ENCODE measurements around the gene ADAM12.

DNA sequence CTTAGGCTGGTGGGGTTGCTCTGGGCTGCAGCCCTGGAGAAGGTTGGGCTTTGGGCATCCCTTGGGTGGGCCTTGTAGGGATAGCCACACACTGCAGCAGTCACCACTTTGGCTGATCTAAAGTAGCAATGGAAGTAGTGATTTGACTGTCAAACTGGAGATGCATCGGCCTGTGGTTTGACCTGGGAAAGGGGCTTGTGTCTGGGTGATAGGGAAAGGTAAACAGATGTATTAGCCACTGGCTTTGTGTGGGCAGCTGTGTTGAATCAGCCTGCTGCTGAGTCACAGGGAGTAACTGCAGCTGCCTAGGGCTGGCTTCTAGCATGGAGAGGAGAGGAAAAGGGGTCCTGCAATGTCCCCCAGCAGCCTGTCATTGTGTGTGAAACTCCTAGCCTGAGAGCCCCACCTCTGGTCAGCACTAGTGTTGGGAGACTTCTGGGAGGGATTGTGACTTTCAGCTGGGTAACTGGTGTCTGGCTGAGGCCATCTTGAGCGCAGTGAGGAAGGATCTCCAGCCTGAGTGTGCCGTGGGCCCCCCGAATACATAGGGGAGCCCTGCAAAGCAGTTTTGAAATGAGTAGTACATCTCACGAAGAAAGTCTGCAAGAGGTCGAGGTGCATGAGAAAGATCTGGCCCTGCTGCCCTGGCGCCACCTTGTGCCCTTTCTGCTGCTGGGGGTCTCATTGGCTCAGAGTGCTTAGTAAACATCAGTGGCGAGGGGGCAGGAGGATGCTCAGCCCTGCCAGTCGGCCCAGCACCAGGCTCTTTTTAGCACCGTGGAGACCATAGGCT is 374.6 kb downstream of the ADAM12 start:
- TF ChIP-seq TAF1 (IDR thresholded peaks at IDR 0.05; ENCODE audit: low read depth) (no peak), EZH2 (IDR thresholded peaks at IDR 0.05; ENCODE audit: borderline replicate concordance, insufficient read depth, low read length, poor library complexity, severe bottlenecking) (no peak), CTCF (IDR thresholded peaks at IDR 0.05; ENCODE audit: poor library complexity, severe bottlenecking) (no peak), POLR2AphosphoS5 (IDR thresholded peaks at IDR 0.05) (no peak), EP300 (conservative IDR thresholded peaks at IDR 0.05; ENCODE audit: poor library complexity, severe bottlenecking) (no peak)
- TF ChIP-seq, protein P1, sequence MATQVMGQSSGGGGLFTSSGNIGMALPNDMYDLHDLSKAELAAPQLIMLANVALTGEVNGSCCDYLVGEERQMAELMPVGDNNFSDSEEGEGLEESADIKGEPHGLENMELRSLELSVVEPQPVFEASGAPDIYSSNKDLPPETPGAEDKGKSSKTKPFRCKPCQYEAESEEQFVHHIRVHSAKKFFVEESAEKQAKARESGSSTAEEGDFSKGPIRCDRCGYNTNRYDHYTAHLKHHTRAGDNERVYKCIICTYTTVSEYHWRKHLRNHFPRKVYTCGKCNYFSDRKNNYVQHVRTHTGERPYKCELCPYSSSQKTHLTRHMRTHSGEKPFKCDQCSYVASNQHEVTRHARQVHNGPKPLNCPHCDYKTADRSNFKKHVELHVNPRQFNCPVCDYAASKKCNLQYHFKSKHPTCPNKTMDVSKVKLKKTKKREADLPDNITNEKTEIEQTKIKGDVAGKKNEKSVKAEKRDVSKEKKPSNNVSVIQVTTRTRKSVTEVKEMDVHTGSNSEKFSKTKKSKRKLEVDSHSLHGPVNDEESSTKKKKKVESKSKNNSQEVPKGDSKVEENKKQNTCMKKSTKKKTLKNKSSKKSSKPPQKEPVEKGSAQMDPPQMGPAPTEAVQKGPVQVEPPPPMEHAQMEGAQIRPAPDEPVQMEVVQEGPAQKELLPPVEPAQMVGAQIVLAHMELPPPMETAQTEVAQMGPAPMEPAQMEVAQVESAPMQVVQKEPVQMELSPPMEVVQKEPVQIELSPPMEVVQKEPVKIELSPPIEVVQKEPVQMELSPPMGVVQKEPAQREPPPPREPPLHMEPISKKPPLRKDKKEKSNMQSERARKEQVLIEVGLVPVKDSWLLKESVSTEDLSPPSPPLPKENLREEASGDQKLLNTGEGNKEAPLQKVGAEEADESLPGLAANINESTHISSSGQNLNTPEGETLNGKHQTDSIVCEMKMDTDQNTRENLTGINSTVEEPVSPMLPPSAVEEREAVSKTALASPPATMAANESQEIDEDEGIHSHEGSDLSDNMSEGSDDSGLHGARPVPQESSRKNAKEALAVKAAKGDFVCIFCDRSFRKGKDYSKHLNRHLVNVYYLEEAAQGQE (IDR thresholded peaks at IDR 0.05; ENCODE audit: borderline replicate concordance): no peak
